PFSK-1 (cell line): ENCODE data around the gene LCP2.

ENCODE experiments used
- FOXP2 ChIP-seq: optimal IDR thresholded peaks from 2 replicates; pipeline ENCODE3; 2011; ENCODE audit warnings: borderline replicate concordance, control low read depth, inconsistent platforms; ENCODE audit not compliant: insufficient read depth; ENCODE audit errors: extremely low read length, extremely low read depth
- POLR2AphosphoS5 ChIP-seq: IDR thresholded peaks from 2 replicates; pipeline ENCODE4 v1.6.1; 2012; ENCODE audit warnings: low read depth, mild to moderate bottlenecking, control low read depth, low read length, moderate library complexity
- SIN3A ChIP-seq: IDR thresholded peaks from 2 replicates; pipeline ENCODE4 v1.6.1; 2012; ENCODE audit warnings: mild to moderate bottlenecking, low read length, moderate library complexity, borderline replicate concordance; ENCODE audit not compliant: insufficient read depth
- TAF1 ChIP-seq: IDR thresholded peaks from 2 replicates; pipeline ENCODE4 v1.6.1; 2012; ENCODE audit warnings: low read length, control low read depth, borderline replicate concordance; ENCODE audit not compliant: insufficient read depth
- TF ChIP-seq, protein P1 (sequence below), 2 experiments: IDR thresholded peaks; 2 replicates each; pipeline versions ENCODE4 v1.6.1 to v1.8.0; 2011 to 2012; ENCODE audit warnings: low read depth in 2 of 2, low read length in 2 of 2, control low read depth in 1 of 2, inconsistent platforms in 1 of 2, mild to moderate bottlenecking in 1 of 2, moderate library complexity in 1 of 2; ENCODE audit not compliant: insufficient read depth in 1 of 2

Gene LCP2

GRCh38 chr5:170261528-170262043 lies 36.0 kb downstream of the LCP2 start:
- no peak for TF ChIP-seq POLR2AphosphoS5
- TF ChIP-seq FOXP2 = no peak
- TF ChIP-seq SIN3A = no peak
- TF ChIP-seq TAF1 = no peak

DNA sequence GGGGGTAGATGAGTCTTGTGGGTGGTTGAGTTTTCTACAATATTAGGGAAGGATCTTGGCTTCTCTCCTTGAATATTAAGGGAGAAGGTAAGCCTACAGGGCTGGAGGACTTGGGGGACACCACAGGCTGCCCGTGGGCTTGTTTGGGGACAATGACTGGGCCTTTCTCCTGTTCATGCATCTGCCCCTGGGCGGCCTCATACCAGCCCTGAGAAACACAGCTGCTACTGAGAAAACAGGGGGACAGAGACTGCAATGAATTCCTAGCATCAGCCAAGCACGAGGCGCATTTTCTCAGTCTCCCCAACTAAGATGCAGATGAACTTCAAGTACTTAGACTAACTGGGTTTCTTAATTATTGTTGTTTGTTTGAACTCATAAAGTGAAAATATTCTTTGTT lies 40.2 kb downstream of the LCP2 start:
- TF ChIP-seq SIN3A = no peak
- TF ChIP-seq TAF1 = no peak
- no peak for TF ChIP-seq POLR2AphosphoS5
- TF ChIP-seq FOXP2 = no peak

DNA sequence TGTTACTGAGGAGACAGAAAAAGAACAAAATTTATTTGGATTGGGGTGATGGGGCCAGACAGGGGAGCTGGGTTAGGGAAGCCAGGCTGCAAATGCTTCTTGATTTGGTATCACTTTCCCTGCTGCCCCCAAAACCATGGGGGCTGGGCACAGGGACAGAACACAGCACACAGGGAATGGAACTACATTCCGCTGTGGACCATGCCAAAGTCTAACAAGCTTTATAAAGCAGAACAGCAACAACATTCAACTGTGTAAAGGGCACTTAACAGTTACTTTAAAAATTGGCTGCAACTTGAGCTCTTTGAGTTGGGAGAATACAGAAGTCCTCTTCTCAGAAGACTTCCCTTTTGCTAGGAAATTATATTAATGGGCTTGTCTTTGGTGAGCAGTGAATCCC lies 41.0 kb downstream of the LCP2 start:
- TF ChIP-seq SIN3A (no peak), FOXP2 (no peak), POLR2AphosphoS5 (no peak), TAF1 (no peak)
- TF ChIP-seq, protein P1, sequence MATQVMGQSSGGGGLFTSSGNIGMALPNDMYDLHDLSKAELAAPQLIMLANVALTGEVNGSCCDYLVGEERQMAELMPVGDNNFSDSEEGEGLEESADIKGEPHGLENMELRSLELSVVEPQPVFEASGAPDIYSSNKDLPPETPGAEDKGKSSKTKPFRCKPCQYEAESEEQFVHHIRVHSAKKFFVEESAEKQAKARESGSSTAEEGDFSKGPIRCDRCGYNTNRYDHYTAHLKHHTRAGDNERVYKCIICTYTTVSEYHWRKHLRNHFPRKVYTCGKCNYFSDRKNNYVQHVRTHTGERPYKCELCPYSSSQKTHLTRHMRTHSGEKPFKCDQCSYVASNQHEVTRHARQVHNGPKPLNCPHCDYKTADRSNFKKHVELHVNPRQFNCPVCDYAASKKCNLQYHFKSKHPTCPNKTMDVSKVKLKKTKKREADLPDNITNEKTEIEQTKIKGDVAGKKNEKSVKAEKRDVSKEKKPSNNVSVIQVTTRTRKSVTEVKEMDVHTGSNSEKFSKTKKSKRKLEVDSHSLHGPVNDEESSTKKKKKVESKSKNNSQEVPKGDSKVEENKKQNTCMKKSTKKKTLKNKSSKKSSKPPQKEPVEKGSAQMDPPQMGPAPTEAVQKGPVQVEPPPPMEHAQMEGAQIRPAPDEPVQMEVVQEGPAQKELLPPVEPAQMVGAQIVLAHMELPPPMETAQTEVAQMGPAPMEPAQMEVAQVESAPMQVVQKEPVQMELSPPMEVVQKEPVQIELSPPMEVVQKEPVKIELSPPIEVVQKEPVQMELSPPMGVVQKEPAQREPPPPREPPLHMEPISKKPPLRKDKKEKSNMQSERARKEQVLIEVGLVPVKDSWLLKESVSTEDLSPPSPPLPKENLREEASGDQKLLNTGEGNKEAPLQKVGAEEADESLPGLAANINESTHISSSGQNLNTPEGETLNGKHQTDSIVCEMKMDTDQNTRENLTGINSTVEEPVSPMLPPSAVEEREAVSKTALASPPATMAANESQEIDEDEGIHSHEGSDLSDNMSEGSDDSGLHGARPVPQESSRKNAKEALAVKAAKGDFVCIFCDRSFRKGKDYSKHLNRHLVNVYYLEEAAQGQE (IDR thresholded peaks at IDR 0.05; ENCODE audit: insufficient read depth in 1 of 2, low read depth in 2 of 2, low read length in 2 of 2) = no peak

DNA sequence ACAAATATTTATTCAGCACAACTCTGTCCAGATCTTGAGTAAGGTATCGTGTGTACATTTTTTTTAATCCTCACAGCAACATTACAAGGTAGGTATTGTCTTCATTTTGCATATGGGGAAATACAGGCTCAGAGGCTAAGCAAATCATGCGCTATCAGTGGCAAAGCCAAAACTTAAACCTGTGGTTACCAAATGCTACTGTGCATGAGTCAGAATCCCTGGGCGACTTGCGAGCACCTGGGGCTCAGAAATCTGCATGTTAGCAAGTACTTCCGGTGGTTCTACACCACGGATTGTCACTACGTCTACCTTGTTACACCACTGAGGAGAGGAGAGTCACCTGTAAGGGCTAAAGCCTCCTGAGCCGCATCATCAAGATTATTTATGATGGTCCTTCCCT lies 43.5 kb downstream of the LCP2 start:
- TF ChIP-seq, protein P1 (IDR thresholded peaks at IDR 0.05; ENCODE audit: insufficient read depth in 1 of 2, low read depth in 2 of 2, low read length in 2 of 2) = no peak
- TF ChIP-seq POLR2AphosphoS5 = no peak
- TF ChIP-seq FOXP2 = no peak
- TF ChIP-seq TAF1 = no peak
- TF ChIP-seq SIN3A = no peak

GRCh38 chr5:170252720-170253350 lies 44.7 kb downstream of the LCP2 start:
- TF ChIP-seq SIN3A = no peak
- TF ChIP-seq TAF1 = no peak
- TF ChIP-seq, protein P1 (IDR thresholded peaks at IDR 0.05; ENCODE audit: insufficient read depth in 1 of 2, low read depth in 2 of 2, low read length in 2 of 2) = no peak
- TF ChIP-seq POLR2AphosphoS5 = no peak
- TF ChIP-seq FOXP2 = no peak

- TF ChIP-seq SIN3A (no peak), FOXP2 (no peak), POLR2AphosphoS5 (no peak), TAF1 (no peak)
- TF ChIP-seq, protein P1 (IDR thresholded peaks at IDR 0.05; ENCODE audit: insufficient read depth in 1 of 2, low read depth in 2 of 2, low read length in 2 of 2) = no peak
Measured at GRCh38 chr5:170252109-170252508, 45.5 kb downstream of the LCP2 start.
